SK-N-SH treated with all-trans-retinoic acid at 6 μM for 48 hours (cell line): Measurements from ENCODE around the gene DHRS7B.

Source experiments
- ARNTL ChIP-seq: fragments of 450-650 bp; formaldehyde crosslinking; IDR thresholded peaks from 2 replicates; pipeline ENCODE4 v1.5.0; 2020; ENCODE audit warnings: low read depth, mild to moderate bottlenecking, moderate library complexity, borderline replicate concordance
- CSRNP3 ChIP-seq: fragments of 250-450 bp; sonication (Bioruptor Pico); IDR thresholded peaks from 2 replicates; pipeline ENCODE4 v1.5.1; 2021; ENCODE audit warnings: mild to moderate bottlenecking, moderate library complexity
- GLIS3 ChIP-seq: fragments of 250-450 bp; sonication (Bioruptor Pico); IDR thresholded peaks from 2 replicates; pipeline ENCODE4 v1.5.0; 2020; ENCODE audit warnings: mild to moderate bottlenecking, moderate library complexity
- POU6F1 ChIP-seq: fragments of 250-450 bp; sonication (Bioruptor Pico); IDR thresholded peaks from 2 replicates; pipeline ENCODE4 v1.8.0; 2021; ENCODE audit warnings: low read depth, mild to moderate bottlenecking, moderate library complexity, borderline replicate concordance
- RARB ChIP-seq: fragments of 250-450 bp; sonication (Bioruptor Pico); IDR thresholded peaks from 2 replicates; pipeline ENCODE4 v1.8.0; 2021; ENCODE audit warnings: mild to moderate bottlenecking, moderate library complexity
- TOX ChIP-seq: fragments of 250-450 bp; sonication (Bioruptor Pico); IDR thresholded peaks from 2 replicates; pipeline ENCODE4 v1.8.0; 2021; ENCODE audit warnings: mild to moderate bottlenecking, moderate library complexity, borderline replicate concordance
- ZC3H10 ChIP-seq: fragments of 250-450 bp; sonication (Bioruptor Pico); IDR thresholded peaks from 2 replicates; pipeline ENCODE4 v1.5.1; 2021; ENCODE audit warnings: mild to moderate bottlenecking, moderate library complexity
- ZFP3 ChIP-seq: fragments of 250-450 bp; sonication (Bioruptor Pico); IDR thresholded peaks from 2 replicates; pipeline ENCODE4 v1.5.0; 2020; ENCODE audit warnings: mild to moderate bottlenecking, moderate library complexity
- ZNF565 ChIP-seq: fragments of 450-650 bp; formaldehyde crosslinking; conservative IDR thresholded peaks from 2 replicates; pipeline ENCODE4 v1.5.0; 2020; ENCODE audit warnings: low read depth, mild to moderate bottlenecking, moderate library complexity
- TF ChIP-seq, protein P1 (sequence below): fragments of 250-450 bp; sonication (Bioruptor Pico); IDR thresholded peaks from 2 replicates; pipeline ENCODE4 v1.5.1; 2020; ENCODE audit warnings: low read depth, mild to moderate bottlenecking, moderate library complexity
- TF ChIP-seq, protein P2 (sequence below): fragments of 250-450 bp; sonication (Bioruptor Pico); IDR thresholded peaks from 2 replicates; pipeline ENCODE4 v1.8.0; 2020; ENCODE audit warnings: mild to moderate bottlenecking, moderate library complexity, borderline replicate concordance

- no peak for TF ChIP-seq ZFP3 (CRISPR knock-in tag)
- TF ChIP-seq ARNTL: no peak
- TF ChIP-seq RARB (CRISPR knock-in tag): no peak
- TF ChIP-seq ZC3H10 (CRISPR knock-in tag): no peak
- TF ChIP-seq, protein P1, sequence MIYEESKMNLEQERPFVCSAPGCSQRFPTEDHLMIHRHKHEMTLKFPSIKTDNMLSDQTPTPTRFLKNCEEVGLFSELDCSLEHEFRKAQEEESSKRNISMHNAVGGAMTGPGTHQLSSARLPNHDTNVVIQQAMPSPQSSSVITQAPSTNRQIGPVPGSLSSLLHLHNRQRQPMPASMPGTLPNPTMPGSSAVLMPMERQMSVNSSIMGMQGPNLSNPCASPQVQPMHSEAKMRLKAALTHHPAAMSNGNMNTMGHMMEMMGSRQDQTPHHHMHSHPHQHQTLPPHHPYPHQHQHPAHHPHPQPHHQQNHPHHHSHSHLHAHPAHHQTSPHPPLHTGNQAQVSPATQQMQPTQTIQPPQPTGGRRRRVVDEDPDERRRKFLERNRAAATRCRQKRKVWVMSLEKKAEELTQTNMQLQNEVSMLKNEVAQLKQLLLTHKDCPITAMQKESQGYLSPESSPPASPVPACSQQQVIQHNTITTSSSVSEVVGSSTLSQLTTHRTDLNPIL (CRISPR knock-in tag): no peak
- TF ChIP-seq ZNF565 (CRISPR knock-in tag): no peak
- TF ChIP-seq POU6F1 (CRISPR knock-in tag): no peak
- TF ChIP-seq TOX (CRISPR knock-in tag): no peak
- TF ChIP-seq, protein P2, sequence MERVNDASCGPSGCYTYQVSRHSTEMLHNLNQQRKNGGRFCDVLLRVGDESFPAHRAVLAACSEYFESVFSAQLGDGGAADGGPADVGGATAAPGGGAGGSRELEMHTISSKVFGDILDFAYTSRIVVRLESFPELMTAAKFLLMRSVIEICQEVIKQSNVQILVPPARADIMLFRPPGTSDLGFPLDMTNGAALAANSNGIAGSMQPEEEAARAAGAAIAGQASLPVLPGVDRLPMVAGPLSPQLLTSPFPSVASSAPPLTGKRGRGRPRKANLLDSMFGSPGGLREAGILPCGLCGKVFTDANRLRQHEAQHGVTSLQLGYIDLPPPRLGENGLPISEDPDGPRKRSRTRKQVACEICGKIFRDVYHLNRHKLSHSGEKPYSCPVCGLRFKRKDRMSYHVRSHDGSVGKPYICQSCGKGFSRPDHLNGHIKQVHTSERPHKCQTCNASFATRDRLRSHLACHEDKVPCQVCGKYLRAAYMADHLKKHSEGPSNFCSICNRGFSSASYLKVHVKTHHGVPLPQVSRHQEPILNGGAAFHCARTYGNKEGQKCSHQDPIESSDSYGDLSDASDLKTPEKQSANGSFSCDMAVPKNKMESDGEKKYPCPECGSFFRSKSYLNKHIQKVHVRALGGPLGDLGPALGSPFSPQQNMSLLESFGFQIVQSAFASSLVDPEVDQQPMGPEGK (CRISPR knock-in tag): no peak
- no peak for TF ChIP-seq CSRNP3
- TF ChIP-seq GLIS3 (CRISPR knock-in tag): no peak
These were observed 26.0 kb downstream of the DHRS7B start for GRCh38 chr17:21152731-21153130.
